ENCODE data around the gene FSHR.

Gene FSHR

DNA sequence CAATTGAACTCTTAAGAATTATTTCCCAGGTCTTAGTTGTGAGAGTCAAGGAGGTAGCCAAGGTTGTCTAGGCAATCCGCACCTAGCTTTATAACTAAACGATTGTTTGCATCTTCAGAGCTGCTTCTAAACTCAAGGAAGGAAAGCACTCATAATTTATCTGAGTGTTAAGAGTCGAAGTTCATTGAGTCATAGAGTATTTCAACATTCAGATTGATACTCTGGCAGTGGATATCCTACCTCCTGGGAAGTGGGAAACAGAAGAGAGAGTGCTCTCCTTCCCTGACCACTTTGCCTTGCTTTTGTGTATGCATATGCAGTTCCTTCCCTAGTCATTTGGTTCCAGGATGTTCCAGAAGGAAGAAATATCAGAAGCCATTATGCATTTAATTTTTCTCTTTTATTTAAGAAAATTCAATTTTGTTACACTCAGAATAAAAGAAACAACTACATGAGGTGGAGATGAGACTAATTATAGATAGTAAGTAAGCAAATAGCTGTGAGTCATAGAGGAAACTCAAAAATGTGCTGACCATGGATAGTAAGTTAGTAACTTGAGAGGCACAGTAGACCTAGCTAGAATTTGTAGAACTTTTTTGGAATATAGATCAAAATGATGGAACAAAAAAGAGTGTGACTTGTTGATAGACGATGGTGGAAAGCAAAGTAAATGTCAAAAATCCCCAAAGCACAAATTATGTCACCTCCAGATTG lies 35.4 kb upstream of the FSHR start:
- DNase-seq (ENCODE audit: low read depth in 1 of 2, low spot score in 1 of 2) = no peak
- peaks cover 2% of the 10 kb centered on the region for H3K27me3 ChIP-seq (ENCODE audit: insufficient read depth, poor library complexity, severe bottlenecking)
- no peak for TF ChIP-seq SPI1 (IDR thresholded peaks at IDR 0.05; ENCODE audit: borderline replicate concordance, low read depth)
- no peak for TF ChIP-seq REST (IDR thresholded peaks at IDR 0.05; ENCODE audit: insufficient replicate concordance, low read depth)
- TF ChIP-seq POLR2AphosphoS5 (IDR thresholded peaks at IDR 0.05; ENCODE audit: low read depth) = no peak
- TF ChIP-seq, protein P1, sequence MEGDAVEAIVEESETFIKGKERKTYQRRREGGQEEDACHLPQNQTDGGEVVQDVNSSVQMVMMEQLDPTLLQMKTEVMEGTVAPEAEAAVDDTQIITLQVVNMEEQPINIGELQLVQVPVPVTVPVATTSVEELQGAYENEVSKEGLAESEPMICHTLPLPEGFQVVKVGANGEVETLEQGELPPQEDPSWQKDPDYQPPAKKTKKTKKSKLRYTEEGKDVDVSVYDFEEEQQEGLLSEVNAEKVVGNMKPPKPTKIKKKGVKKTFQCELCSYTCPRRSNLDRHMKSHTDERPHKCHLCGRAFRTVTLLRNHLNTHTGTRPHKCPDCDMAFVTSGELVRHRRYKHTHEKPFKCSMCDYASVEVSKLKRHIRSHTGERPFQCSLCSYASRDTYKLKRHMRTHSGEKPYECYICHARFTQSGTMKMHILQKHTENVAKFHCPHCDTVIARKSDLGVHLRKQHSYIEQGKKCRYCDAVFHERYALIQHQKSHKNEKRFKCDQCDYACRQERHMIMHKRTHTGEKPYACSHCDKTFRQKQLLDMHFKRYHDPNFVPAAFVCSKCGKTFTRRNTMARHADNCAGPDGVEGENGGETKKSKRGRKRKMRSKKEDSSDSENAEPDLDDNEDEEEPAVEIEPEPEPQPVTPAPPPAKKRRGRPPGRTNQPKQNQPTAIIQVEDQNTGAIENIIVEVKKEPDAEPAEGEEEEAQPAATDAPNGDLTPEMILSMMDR (IDR thresholded peaks at IDR 0.05; ENCODE audit: insufficient read depth, low read length) = no peak
- no peak for TF ChIP-seq GABPA (IDR thresholded peaks at IDR 0.05; ENCODE audit: low read depth)
- no peak overlapping the region for H3K4me3 ChIP-seq (replicated peaks; ENCODE audit: insufficient read depth, low read length)
- H3K27ac ChIP-seq (replicated peaks) = no peak overlapping the region

DNA sequence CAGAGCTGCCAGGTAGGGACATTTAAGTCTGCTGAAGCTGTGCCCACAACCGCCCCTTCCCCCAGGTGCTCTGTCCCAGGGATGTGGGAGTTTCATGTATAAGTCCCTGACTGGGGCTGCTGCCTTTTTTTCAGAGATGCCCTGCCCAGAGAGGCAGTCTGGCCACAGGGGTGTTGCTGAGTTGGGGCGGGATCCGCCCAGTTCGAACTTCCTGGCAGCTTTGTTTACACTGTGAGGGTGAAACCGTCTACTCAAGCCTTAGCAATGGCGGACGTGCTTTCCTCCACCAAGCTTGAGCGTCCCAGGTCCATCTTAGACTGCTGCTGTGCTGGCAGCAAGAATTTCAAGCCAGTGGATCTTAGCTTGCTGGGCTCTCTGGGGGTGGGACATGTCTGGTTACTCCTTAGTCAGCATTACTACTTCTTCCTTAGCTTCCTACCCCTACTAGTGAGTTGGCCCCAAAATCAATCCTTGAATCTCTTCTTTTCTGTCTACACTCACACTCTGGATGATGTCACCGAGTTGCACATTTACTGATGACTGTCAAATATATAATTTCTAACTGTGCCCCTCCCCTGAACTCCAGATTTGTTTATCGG lies 31.8 kb upstream of the FSHR start:
- H3K4me3 ChIP-seq (replicated peaks; ENCODE audit: insufficient read depth, low read length) = no peak overlapping the region
- no peak for DNase-seq (ENCODE audit: low read depth in 1 of 2, low spot score in 1 of 2)
- H3K27me3 ChIP-seq (ENCODE audit: insufficient read depth, poor library complexity, severe bottlenecking) = peaks cover 2% of the 10 kb centered on the region
- no peak overlapping the region for H3K27ac ChIP-seq (replicated peaks)
- no peak for TF ChIP-seq REST (IDR thresholded peaks at IDR 0.05; ENCODE audit: insufficient replicate concordance, low read depth)
- TF ChIP-seq, protein P1 (IDR thresholded peaks at IDR 0.05; ENCODE audit: insufficient read depth, low read length) = no peak
- no peak for TF ChIP-seq SPI1 (IDR thresholded peaks at IDR 0.05; ENCODE audit: borderline replicate concordance, low read depth)
- no peak for TF ChIP-seq GABPA (IDR thresholded peaks at IDR 0.05; ENCODE audit: low read depth)
- no peak for TF ChIP-seq POLR2AphosphoS5 (IDR thresholded peaks at IDR 0.05; ENCODE audit: low read depth)

- TF ChIP-seq REST (IDR thresholded peaks at IDR 0.05; ENCODE audit: insufficient replicate concordance, low read depth) = no peak
- TF ChIP-seq POLR2AphosphoS5 (IDR thresholded peaks at IDR 0.05; ENCODE audit: low read depth) = no peak
- no peak for TF ChIP-seq GABPA (IDR thresholded peaks at IDR 0.05; ENCODE audit: low read depth)
- no peak for TF ChIP-seq SPI1 (IDR thresholded peaks at IDR 0.05; ENCODE audit: borderline replicate concordance, low read depth)
- TF ChIP-seq, protein P1 (IDR thresholded peaks at IDR 0.05; ENCODE audit: insufficient read depth, low read length) = no peak
- no peak overlapping the region for H3K27ac ChIP-seq (replicated peaks)
These were observed 24.3 kb upstream of the FSHR start for GRCh38 chr2:49178656-49179055.

More at GRCh38 chr2:49178656-49179055, 24.3 kb upstream of the FSHR start:
- Histone ChIP-seq H3K27me3 (ENCODE audit: insufficient read depth, poor library complexity, severe bottlenecking) (no peaks in the 10 kb centered on the region), H3K4me3 (replicated peaks; ENCODE audit: insufficient read depth, low read length) (no peak overlapping the region)
- no peak for DNase-seq (ENCODE audit: low read depth in 1 of 2, low spot score in 1 of 2)

Measured in HL-60 (cell line).